Hematopoietic multipotent progenitor cell (in vitro differentiated cells): ENCODE measurements around the gene ZCCHC24. TPM values are rescaled to one million over a fixed set of nuclear protein-coding genes. Genes with fewer than 3 reads are reported as not detected.

Experiments
- DNase-seq, 3 donors: peaks; one replicate each; pipeline ENCODE4 v3.0.0-alpha.2; 2011 to 2015; ENCODE audit warnings: low read depth in 2 of 3, low spot score in 2 of 3
- total RNA-seq: library from RNA; depleted of rRNA; stranded (reverse); fragments of >200 nt; gene quantifications from one replicate; pipeline ENCODE4 v1.2.3, GENCODE V29; 2012

Gene ZCCHC24
- total RNA-seq, 1 donor = 2.2 TPM

DNA sequence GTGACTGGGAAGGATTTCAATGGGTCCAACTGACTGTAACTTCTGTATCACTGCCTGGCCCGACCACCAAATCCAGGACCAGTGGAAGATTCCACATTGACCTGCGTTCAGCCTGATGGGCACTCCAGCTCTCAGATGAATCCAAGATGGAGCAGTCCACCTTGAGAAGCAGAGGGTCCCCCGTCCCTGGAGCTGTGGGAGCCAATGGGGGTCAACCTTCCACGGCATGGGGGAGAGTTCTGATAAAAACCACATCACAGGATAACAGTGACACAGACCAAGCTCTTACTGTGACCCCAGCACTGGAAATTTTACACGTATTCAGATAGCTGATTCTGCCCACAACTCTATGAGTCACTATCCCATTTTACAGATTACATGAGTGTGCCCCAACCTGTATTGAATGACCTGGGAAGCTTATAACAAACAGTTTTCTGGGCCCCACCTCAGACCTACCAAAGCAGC lies 11.2 kb downstream of the ZCCHC24 start:
- no peak for DNase-seq

DNA sequence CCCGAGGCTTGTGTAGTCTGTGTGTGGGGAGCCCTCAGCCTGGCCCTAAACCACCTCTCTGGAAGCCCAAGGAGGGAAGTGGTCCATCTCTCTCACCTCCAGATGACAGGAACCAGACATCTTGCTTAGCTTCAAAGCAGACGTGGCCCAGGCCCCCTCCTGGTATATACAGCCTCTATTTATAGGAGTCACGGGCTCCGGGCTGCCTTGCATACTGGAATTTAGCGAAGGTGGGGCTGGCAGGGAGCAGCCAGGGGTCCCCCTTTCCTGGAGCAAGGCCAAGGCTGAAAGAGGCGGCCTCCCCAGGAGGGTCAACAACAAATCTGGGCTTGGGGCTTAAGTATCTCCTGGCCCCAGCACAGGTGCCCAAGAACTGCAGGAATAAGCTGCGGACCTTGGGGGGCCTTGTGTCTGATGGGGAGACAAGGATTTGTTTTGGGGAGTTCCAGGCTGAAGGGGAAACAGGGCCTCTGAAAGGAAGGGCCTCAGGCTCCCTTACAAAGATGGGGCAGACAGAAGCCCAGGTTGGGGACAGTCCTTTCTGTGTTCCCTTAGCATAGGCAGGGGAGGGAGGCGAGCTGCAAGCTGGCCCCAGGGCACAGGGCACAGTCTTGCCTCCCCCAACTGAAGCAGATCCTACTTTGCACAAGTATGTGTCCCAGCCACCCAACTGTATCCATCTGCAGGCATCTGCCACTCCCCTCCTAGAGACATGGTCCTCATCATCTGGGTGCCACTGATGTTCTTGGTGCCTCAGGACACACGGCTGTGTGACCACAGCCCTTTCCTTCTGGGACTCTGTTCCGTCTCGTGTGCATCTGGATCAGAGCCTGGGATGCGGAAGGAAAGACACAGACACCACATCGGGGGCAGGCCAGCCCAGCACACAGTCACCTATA lies 11.9 kb downstream of the ZCCHC24 start:
- DNase-seq = no peak

DNA sequence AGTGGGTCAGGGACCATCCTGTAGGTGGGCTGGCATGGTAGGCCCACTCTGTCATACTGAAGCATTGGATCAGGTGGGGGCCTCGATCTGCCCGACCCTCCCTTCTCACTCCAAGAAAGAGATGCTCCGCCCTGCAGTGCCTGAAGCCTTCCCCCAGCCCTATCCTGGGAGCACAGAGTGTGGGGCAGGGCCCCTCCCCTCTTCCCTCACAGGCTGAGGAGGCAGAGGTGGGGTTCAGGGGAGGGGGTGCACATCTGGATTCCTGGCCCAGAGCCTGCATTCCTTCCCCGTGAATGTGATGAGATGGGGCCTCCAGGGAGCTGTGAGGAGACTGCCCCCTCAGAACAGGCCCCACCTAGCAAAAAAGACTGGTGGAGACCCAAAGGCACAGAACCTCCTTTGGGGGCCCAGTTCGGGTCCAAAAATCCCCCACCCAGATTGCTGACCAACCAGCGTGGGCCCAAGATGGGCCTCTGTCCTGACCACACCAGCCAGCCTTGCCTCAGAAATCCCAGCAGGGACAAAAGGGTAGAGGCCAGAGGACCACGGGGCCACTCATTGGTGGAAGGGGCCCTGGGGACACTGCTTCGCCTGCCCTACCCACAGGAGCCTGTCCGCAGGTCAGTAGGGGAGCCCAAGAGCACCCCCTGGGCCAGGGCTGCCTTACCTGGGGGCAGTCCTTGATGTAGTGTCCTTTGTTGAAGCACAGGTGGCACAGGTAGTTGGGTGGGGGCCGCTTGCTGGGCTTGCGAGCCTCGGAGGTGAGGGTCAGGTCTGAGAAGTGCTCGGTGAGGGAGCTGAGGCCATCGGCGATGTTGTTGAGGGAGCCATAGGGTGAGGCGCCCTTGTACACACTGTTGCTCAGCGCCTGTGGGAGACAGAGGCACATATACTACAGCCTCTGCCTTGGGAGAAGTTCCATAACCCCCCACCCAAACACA lies 13.3 kb downstream of the ZCCHC24 start:
- no peak for DNase-seq

DNA sequence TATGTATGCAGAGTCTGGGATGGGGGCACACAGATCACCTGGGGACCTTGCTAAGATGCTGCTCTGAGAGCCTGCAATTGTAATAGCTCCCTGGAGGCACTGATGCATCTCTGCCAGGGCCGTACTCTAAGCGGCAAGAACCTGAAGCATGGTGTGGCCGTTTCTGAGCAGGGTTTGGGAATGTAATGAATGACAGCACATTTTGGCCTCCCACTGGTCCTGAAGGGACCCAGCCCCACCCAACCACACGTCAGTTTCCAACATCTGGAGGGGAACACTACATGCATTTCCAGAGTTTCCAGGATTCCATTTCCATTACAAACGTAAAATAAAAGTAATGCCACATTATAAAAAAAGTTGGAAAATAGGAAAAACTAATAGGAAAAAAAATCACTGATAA lies 14.0 kb downstream of the ZCCHC24 start:
- no peak for DNase-seq

DNA sequence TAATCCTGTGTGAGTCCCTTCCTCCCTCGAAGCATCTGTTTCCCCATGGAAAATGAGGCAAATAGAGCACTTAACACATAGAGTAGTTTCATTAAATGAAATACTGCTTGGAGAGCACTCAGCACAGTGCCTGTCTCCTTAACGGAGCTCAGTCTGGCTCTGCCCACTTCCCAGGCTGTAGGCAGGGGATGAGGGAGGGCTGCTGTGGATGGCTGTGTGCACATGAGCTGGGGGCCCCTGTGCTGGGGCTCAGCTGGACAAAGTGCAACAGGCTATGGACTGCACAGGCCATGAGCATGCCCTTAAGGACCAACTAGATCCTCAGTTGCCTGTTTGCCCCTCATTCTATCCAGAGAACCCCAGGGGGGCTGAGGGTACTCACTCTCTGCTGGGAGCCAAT lies 14.5 kb downstream of the ZCCHC24 start:
- DNase-seq = no peak

DNA sequence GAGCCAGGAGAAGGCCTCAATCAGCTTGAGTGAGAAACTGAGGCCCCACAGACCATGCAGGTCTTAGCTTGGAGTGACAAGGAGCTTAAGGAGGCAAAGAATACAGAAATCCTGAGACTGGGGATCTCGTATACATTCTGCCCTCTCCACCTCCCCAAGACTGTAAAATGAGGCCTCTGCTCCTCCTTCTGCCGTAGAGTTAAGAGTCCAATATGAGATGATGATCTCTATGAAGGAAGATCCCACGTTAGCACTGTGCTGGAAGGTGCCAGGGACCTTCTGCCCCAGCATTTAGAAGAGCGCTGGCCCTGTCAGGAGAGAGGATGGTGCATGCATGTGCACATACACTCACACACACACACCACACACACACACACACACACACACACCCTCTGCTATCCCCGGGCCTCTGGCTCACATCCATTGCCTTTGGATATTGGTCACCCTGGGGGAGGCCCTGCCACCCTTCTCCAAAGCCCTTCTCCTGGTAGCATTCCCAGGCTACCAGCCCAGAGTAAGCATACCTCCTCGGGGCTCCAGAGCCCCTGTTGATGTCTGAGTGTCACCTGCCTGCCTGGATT lies 15.0 kb downstream of the ZCCHC24 start:
- DNase-seq = no peak

DNA sequence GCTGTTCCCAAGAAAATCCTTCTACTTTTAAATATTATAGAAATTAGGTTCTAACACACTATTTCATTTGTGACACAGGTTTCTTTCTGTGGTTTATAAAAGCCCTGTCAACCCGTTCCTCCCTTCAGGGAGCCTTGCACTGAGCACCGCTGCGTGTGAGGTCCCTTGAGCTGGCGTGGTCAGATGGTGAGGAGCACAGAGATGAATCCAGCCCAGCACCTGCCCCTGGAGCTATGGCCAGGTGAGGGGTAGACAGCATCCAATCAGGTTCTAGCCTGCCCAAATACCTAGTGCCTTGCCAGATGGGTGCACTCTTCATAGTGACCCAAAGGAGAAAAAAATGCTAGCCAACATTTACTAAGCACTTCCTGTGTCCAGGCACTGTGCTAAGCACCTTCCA lies 15.7 kb downstream of the ZCCHC24 start:
- no peak for DNase-seq

DNA sequence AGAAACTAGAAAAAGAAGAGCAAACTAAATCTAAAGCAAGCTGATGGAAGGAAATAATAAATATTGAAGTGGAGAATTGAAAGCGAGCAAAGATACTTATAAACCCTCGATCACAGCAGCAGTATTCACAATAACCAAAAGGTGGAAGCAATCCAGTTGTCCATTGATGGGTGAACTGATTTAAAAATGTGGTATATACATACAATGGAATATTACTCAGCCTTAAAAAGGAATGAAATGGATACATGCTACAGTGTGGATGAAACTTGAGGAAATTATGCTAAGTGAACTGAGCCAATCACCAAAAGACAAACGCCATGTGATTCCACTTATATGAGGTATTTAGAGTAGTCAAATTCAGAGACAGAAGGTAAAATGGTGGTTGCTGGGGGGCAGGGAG lies 17.5 kb downstream of the ZCCHC24 start:
- DNase-seq = no peak

DNA sequence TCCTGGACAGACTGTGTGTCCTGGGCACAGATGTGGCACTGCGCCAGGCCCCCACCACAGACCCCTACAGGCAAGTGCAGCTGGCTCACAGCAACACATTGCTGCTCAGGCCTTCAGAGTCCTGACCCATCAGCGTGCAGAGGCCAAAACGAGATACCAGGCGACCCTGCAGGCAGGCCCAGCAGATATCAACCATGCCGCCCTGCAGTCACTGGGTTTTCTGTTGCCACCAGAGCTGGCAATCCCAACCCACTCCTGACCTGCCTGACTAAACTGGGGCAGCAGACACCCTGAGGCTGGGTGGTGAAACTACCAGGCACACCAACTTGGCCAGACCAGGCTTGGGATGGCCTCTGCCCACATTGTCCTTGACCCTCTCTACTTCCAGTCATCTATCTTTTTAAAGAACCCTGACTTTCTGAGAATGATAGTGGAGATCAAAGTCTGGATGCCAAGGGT lies 20.3 kb downstream of the ZCCHC24 start:
- DNase-seq = no peak

DNA sequence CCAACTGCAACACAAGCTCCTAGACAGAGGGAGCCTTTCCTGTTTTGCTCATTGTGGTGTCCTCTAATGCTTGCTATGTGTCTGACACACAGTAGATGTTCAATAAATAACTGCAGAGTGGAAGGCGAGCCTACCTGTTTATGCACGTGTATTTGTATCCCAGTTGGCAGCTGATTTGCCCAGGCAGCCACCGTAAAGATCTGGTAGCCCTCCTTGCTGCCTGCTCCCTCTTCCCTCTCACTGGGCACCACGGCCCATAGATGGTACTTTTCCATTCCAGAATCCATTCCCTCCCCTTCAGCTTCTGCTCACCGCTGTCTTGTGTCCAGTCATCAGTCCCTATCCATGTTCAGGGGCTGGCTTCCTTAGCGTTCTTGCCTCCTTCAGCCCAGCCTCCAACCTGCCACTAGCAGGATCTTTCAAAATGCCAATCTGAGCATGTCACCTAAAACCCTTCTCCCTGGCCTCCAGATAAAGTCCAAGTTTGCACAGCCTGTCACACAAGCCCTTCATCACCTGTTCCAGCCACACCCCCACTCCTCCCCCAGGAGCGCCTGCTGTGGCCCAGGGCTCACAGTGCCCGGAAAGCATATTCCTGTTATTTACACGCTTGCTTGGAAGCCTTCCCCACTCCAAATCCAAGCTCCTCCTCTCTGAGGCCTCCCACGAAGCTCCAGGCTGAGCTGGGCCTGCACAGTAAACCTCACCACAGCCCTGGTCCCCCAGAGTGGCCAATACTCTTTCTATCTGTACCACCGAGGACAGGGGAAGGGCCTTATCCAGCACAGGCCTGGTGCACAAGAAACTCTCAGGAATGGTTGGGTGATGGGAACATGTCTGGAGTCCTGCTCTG lies 21.0 kb downstream of the ZCCHC24 start:
- DNase-seq = no peak

DNA sequence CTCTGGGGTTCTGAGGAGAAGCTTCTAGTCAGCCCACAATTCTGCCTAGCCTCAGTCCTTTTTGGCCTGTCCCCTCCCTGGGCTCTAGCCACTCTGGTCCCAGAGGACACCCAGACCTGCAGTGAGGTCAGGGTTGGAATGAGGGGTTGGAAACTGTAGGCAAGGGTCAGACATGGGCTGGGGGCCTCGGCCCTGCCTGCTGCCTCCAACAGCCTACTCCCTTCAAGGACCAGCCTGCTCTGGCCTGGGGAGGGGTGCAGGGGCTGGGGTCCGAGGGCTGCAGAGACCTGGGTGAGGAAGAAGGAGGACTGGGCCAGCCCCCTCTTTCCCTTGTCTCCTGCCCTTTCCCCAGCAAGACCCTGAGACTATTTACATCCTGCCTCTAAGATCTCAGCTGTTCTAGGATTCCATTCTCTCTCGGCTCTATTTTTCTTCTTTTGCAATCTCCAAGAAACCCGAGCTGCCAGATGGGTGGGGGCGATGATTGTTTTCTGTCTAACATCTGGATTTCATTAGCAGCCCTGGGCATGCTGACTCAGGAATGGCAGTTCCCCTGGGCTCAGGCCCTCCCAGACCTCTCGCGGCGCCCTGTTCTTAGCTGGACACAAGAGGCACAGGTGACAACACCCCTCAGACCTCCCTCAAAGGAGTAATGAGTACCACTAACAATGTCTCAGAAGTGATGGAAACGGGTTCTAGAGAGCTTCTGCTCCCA lies 23.1 kb downstream of the ZCCHC24 start:
- DNase-seq = no peak

DNA sequence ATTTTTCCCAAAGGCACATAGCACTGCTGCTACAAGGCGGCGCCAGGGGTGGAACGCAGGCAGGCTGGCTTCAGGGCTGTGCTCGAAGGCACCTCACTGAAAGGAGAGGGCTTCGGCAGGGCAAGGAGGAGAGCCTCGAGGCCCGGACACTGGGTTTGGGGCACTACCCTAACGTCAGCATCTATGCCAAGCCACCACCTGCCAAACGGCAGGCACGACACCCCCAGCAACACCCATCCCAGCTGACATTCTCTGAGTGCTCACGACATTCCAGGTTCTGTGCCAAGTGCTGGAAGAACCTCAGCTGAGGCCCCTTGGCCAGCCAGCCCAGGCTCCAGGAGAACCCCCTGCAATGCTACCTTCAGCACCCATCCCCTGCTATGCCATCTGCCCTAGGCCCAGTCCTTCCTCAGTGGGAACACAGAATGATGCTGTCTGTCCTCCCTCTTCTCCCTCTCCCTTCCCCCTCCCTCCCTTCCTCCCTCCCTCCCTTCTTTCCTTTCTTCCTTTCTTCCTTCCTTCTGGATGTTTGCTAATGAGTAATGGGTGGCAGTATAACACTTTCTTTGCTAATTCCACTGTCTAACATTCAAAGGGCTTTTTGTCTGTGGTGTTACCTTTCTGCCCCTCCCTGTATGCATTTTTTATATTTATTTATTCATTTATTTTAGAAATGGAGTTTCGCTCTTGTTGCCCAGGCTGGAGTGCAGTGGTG lies 24.3 kb downstream of the ZCCHC24 start:
- DNase-seq = no peak

DNA sequence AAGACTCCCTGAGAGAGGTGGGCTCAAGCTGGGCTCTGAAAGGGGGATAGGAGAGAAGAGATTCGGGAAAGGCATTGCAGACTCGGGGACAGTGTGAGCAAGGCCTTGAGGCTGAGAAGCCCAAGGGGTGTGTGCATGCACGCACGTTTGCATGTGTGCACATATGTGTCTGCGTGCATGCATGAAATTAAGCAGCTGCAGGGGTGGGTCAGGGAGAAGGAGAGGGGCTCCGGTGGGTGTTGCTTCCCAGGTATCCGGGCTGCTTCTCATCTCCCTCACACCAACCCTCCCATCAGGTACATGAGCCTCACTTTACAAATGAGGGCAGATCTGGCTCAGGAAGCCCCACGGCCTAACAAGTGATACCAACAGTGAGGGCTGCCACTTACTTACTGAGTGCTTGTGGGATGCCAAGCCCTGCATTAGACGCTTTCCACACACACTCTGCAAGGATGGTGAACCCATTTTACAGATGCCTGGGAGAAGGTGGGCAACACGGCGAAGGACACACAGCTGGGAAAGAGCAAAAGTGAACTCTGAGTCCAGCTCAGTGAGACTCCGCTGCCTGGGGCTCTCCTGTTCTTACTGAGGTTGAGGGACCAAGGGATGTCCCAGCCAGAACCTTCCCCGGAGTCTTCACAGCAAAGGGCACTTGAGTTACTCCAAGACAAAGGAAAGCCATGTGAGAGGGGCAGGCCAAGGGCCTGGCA lies 26.4 kb downstream of the ZCCHC24 start:
- DNase-seq = no peak

DNA sequence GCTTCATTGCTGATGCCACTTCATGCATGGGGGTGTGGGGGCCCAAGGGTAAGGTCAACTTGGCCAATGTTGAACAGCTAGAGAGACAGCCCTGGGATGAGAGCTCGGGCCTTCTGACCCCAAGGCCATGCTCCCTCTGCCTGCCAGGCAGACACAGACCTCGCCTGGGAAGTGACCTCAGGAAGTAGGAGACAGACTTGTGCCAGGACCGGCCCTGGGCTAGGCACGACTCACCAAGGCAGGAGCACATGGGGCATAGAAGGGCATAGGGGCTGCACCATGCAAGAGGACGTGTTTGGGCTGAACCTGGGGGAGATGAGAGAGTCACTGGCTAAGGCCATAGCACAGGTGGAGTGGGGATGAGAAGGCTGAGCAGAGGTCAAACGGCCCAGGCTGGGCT lies 27.1 kb downstream of the ZCCHC24 start:
- no peak for DNase-seq

DNA sequence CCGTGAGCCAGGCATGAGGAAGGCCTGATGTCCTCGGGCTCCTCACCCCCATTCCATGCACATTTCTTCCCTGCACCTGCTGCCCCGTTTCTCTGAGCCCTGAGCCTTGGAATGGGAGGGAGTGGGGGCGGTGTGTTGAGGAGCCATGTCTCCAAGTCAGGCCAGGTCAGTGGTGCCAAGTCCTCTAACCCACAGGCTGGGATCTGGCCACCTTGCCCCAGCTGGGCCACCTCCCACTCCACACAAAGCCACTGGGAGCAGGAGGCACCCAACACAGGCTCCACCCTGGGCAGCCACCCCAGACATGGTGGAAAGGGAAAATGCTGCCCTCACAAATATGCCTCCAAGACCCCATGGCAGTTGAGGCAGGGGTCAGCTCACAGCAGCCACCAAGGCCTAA lies 27.7 kb downstream of the ZCCHC24 start:
- no peak for DNase-seq

DNA sequence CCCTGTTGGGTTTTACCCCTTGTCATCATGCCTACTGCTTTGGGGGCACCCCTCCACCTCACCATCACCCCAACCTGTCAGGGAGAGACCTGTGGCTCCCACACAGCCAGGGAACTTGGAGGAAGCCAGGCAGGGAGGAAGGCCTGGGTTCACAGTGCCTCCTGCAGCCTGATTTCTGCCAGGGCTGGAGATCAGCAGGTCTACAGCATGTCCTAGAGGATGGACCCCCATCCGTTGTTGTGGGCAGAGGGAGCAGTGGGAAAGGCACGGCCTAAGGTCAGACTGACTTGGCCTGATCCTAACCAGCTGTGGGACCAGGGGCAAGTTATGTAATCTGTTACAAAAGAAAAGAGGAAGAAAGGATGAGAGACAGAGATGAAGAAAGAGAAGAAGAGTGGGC lies 28.2 kb downstream of the ZCCHC24 start:
- no peak for DNase-seq

DNA sequence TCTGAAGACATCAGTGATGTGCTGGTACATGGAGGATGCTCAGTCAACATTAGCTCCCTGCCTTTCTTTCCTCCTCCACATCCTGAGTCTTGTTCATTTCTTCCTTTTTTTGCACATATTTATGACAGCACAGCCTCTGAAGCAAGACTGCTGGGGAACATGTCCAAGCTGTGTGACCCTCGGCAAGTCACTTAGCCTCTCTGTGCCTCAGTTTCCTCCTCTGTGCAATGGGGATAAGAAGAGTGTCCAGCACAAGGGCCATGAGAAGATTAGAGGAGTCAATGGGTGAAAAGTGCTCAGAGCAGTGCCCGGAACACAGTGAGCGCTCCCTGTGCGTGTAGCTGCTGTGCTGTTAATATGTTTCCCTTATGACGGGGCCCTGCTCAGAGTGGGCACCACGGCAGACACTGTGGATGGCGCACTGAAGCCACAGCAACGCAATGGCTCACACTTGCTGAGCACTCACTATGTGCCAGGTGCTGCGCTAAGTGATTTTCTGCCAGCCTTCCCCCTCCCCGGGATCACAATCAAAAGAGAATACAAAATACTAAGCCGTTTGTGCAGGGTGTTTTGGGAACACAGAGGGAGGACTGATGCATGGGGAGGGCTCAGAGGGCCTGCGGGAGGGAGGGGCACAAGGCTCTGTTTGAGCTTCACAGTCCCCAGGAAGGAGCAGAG lies 28.7 kb downstream of the ZCCHC24 start:
- DNase-seq = no peak
